Subcutaneous adipose tissue (tissue), 4 donors: ENCODE data around the gene RANBP9. TPM values are rescaled to one million over a fixed set of nuclear protein-coding genes. Genes with fewer than 3 reads are reported as not detected.

Source experiments
- CTCF ChIP-seq: fragments of 450-650 bp; IDR thresholded peaks from one replicate; pipeline ENCODE4 v1.5.1; 2016; ENCODE audit warnings: low read depth, mild to moderate bottlenecking, control low read depth, antibody characterized with exemption, moderate library complexity
- total RNA-seq, 4 donors: library from RNA; depleted of rRNA; stranded (reverse); fragments of >200 nt; gene quantifications; one replicate each; pipeline ENCODE4 v1.1.0, GENCODE V29; 2016

The RANBP9 gene
- total RNA-seq, 4 donors from 2014 or later = 35.2 to 63.3 (median 52.1) TPM

GRCh38 chr6:13635948-13636658 lies 75.5 kb downstream of the RANBP9 start:
- TF ChIP-seq CTCF = no peak

- no peak for TF ChIP-seq CTCF
Observed at GRCh38 chr6:13633343-13633742, 78.3 kb downstream of the RANBP9 start.

- TF ChIP-seq CTCF = no peak
Observed at GRCh38 chr6:13630499-13630898, 81.1 kb downstream of the RANBP9 start.

GRCh38 chr6:13629459-13630116 lies 82.0 kb downstream of the RANBP9 start:
- no peak for TF ChIP-seq CTCF

GRCh38 chr6:13624871-13625288 lies 86.8 kb downstream of the RANBP9 start:
- no peak for TF ChIP-seq CTCF

GRCh38 chr6:13617066-13617465 lies 94.6 kb downstream of the RANBP9 start:
- no peak for TF ChIP-seq CTCF

GRCh38 chr6:13615792-13616120 lies 95.9 kb downstream of the RANBP9 start:
- TF ChIP-seq CTCF = no peak
